Activated T-helper 1 cell treated with Interleukin-2 at 50 U/mL for 16 hours (primary cell): Measurements from ENCODE around the gene WDPCP.
"Not testable (repeated sequence)": the region's sequence is repeated elsewhere in the genome, so short reads cannot be mapped to it uniquely, and the experiment has no call there.

Experiments used
- DNase-seq: peaks from one replicate; pipeline ENCODE4 v3.0.0-alpha.2; 2020; ENCODE audit warnings: low read depth

Gene WDPCP

GRCh38 chr2:63539416-63540162 lies 48.7 kb downstream of the WDPCP start:
- DNase-seq: no peak

DNA sequence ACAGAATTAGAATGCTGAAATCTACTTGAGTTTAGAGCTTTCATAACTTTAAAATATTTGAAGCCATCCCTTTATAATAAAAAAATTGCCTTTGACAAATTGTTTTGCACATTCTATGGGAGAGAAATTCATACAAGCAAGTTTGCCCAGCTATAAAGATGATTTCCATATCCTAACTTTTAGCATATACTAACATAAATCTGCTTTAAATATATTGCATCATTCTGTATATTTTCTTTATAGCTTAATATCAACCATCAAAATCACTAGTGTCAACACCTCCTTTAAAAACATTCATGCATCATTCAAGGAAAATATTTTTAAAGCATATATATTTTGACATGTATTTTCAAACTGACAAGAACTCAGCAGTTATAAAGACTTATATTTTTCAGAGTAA lies 49.9 kb downstream of the WDPCP start:
- DNase-seq: no peak

DNA sequence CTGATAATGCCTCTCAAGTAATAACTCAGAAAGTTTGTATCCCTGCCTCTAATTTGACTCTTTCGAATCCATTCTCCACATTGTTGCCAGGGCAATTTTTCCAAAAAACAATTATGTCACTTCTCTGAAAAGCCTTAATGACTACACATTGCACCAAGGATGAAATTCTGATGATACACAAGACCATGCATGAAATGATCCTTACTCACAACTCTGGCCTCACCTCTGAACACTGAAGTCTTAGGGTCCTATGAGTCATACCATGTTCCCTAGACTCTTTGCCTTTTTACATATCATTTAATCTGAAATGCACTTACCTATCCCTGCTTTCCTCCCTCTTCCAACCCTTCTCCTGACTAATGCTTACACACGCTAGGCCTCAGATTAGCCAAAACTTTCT lies 51.0 kb downstream of the WDPCP start:
- no peak for DNase-seq

DNA sequence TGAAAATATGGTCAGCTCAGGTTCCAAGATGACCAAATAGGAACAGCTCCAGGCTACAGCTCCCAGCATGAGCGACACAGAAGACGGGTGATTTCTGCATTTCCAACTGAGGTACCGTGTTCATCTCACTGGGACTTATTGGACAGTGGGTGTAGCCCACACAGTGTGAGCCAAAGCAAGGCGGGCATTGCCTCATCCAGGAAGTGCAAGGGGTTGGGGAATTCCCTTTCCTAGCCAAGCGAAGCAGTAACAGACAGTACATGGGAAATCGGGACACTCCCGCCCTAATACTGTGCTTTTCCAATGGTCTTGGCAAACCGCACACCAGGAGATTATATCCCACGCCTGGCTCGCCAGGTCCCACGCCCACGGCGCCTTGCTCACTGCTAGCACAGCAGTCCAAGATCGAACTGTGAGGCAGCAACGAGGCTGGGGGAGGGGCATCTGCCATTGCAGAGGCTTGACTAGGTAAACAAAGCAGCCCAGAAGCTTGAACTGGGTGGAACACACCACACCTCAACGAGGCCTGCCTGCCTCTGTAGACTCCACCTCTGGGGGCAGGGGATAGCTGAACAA lies 57.5 kb downstream of the WDPCP start:
- DNase-seq: no peak

- no peak for DNase-seq
These were observed 62.4 kb downstream of the WDPCP start for GRCh38 chr2:63525905-63526304.

- DNase-seq: no peak
These were observed 65.3 kb downstream of the WDPCP start for GRCh38 chr2:63522950-63523349.

DNA sequence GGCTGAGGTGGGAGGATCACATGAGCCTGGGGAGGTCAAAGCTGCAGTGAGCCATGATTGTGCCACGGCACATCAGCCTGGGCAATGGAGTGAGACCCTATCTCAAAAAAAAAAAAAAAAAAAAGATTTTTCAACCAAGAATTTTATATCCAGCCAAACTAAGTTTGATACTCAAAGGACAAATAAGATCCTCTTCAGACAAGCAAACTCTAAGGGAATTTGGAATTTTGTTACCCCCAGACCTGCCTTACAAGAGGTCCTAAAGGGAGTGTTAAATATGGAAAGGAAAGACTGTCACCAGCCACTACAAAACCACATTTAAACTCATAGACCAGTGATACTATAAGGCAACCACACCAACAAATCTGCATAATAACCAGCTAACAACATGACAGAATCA lies 67.5 kb downstream of the WDPCP start:
- no peak for DNase-seq

- no peak for DNase-seq
These were observed 73.5 kb downstream of the WDPCP start for GRCh38 chr2:63514781-63515180.

GRCh38 chr2:63514237-63514716 lies 74.0 kb downstream of the WDPCP start:
- DNase-seq: no peak

DNA sequence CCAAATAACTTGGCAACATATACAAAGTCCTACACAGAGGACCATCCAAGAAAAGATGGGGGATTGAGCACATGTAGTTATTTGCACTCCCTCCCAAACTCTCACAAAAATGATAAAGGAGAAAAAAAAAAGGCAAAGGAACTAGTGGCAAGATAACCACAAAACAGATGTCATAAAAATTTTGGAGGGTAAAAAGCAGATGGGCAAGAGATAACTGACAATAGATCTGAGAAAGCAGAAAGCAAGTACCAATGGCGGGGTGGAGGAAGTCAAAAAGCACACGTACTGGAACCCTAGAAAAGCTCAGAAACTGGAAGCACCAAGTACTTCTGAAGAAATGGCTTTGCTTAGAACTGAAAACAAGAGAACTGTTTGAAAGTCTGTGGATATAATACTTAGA lies 82.0 kb downstream of the WDPCP start:
- DNase-seq: no peak

GRCh38 chr2:63503818-63504217 lies 84.5 kb downstream of the WDPCP start:
- no peak for DNase-seq

GRCh38 chr2:63500398-63500797 lies 87.9 kb downstream of the WDPCP start:
- DNase-seq: no peak

DNA sequence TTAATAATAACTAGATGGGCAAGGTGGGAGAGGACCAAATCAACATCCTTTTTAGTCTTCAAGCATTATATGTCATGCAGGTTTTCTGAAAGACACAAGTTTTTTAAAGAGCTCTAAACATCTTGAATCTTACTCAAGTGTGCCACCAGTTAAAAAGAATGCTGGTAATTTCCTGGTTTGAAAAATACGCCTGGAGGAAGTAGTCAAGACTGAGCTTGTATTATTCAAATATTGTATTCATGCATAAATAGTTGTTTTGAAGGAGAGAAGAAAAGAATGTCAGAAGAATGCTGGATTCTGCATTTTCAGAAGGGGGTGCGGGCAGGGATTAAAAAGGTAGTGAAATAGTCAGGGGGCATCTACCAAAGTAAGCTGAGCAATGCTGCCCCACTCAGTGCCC lies 90.7 kb downstream of the WDPCP start:
- no peak for DNase-seq

GRCh38 chr2:63494968-63495367 lies 93.3 kb downstream of the WDPCP start:
- no peak for DNase-seq

GRCh38 chr2:63494100-63494499 lies 94.2 kb downstream of the WDPCP start:
- no peak for DNase-seq

DNA sequence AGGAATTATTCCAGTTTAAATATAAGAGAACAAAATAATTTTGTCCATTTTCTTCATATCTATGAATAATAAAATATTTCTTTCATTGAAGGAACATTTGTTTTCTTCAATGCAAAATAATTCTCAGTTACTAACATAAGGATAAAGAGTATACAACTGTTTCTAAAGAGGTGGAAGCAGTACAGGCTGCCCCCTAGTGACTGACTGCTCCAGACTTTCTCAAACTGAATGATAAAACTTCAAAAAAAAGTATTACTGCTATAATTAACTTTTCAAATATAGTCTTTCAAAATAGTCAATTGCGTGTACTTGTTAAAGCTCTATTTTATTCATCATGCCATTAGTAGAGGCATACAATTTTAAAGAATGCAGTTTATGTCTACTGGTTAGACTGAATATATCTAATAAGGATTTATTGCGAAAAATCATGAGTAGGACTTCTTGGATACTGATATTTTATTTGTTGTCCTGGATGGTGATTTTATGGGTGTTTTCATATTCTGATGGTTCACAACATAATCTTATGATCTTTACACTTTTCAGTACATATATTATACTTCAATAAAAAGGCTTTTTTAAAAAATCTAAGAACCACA lies 100.1 kb downstream of the WDPCP start:
- DNase-seq: no peak

- DNase-seq: no peak
These were observed 101.4 kb downstream of the WDPCP start for GRCh38 chr2:63486861-63487290.

- no peak for DNase-seq
These were observed 103.4 kb downstream of the WDPCP start for GRCh38 chr2:63484901-63485300.

- DNase-seq: no peak
These were observed 103.8 kb downstream of the WDPCP start for GRCh38 chr2:63484481-63484880.

DNA sequence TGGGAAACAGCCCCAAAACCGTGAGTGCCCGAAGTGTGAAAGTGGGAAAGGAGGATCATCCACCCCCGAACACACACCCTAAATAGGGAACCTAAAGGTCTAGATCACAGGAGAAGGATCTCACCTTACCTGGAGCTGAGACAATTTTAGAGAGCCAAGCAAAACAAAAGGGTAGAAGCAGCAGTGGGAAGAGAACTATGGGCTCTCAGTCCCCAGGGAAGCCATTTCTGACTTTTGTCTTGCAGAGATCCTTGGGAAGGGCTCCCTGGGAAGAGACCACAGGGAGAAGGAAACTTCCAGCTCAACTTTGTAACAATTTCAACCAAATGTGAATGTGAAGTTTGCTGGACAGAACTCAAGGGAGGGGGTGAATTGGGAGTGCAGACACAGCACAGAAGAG lies 110.6 kb downstream of the WDPCP start:
- no peak for DNase-seq

GRCh38 chr2:63469313-63469712 lies 119.0 kb downstream of the WDPCP start:
- DNase-seq: not testable (repeated sequence)

- no peak for DNase-seq
These were observed 122.6 kb downstream of the WDPCP start for GRCh38 chr2:63465633-63466032.

GRCh38 chr2:63463142-63463541 lies 125.1 kb downstream of the WDPCP start:
- DNase-seq: no peak
